ENCODE data around the gene HERC6.
"Not testable (repeated sequence)": the region's sequence is repeated elsewhere in the genome, so short reads cannot be mapped to it uniquely, and the experiment has no call there.

HERC6 gene

GRCh38 chr4:88378691-88379559, at the start of gene HERC6:
Gene HERC6, plus strand, starts transcription at chr4:88378852. Its CDS starts 70 bp downstream, at chr4:88378922.
- DNase-seq (ENCODE audit: low spot score) = peak; percentile 69

- no peak for DNase-seq (ENCODE audit: low spot score)
These were observed 44.8 kb upstream of the HERC6 start for GRCh38 chr4:88333741-88334405.

- DNase-seq (ENCODE audit: low spot score) = no peak
These were observed 43.5 kb upstream of the HERC6 start for GRCh38 chr4:88335092-88335665.

- peak; percentile 82 for DNase-seq (ENCODE audit: low spot score)
These were observed 37.1 kb upstream of the HERC6 start for GRCh38 chr4:88341227-88342192.

- not testable (repeated sequence) for DNase-seq (ENCODE audit: low spot score)
These were observed 31.8 kb upstream of the HERC6 start for GRCh38 chr4:88346902-88347301.

- not testable (repeated sequence) for DNase-seq (ENCODE audit: low spot score)
These were observed 29.9 kb upstream of the HERC6 start for GRCh38 chr4:88348761-88349160.

GRCh38 chr4:88350786-88351185, 27.9 kb upstream of the HERC6 start:
- DNase-seq (ENCODE audit: low spot score) = no peak

- no peak for DNase-seq (ENCODE audit: low spot score)
These were observed 26.5 kb upstream of the HERC6 start for GRCh38 chr4:88352062-88352740.

GRCh38 chr4:88353324-88353723, 25.3 kb upstream of the HERC6 start:
- no peak for DNase-seq (ENCODE audit: low spot score)

- DNase-seq (ENCODE audit: low spot score) = no peak
These were observed 21.9 kb upstream of the HERC6 start for GRCh38 chr4:88356771-88357170.

- DNase-seq (ENCODE audit: low spot score) = no peak
These were observed 21.4 kb upstream of the HERC6 start for GRCh38 chr4:88357262-88357661.

- no peak for DNase-seq (ENCODE audit: low spot score)
These were observed 19.1 kb upstream of the HERC6 start for GRCh38 chr4:88359558-88359957.

GRCh38 chr4:88360256-88360655, 18.4 kb upstream of the HERC6 start:
- DNase-seq (ENCODE audit: low spot score) = no peak

- DNase-seq (ENCODE audit: low spot score) = no peak
These were observed 17.9 kb upstream of the HERC6 start for GRCh38 chr4:88360791-88361190.

GRCh38 chr4:88361217-88361773, 17.4 kb upstream of the HERC6 start:
- not testable (repeated sequence) for DNase-seq (ENCODE audit: low spot score)

GRCh38 chr4:88366460-88366859, 12.2 kb upstream of the HERC6 start:
- DNase-seq (ENCODE audit: low spot score) = no peak

GRCh38 chr4:88367826-88368225, 10.8 kb upstream of the HERC6 start:
- DNase-seq (ENCODE audit: low spot score) = no peak

- DNase-seq (ENCODE audit: low spot score) = peak; percentile 25
These were observed 9.4 kb upstream of the HERC6 start for GRCh38 chr4:88369180-88369812.

- DNase-seq (ENCODE audit: low spot score) = no peak
These were observed 2.5 kb downstream of the HERC6 start for GRCh38 chr4:88381123-88381522.

- DNase-seq (ENCODE audit: low spot score) = no peak
These were observed 4.0 kb downstream of the HERC6 start for GRCh38 chr4:88382621-88383020.

Measured in kidney capillary endothelial cell (primary cell).